Dermis blood vessel endothelial cell (primary cell): ENCODE measurements around the gene POLR1G. TPM values are rescaled to one million over a fixed set of nuclear protein-coding genes. Genes with fewer than 3 reads are reported as not detected.
A peak's percentile ranks its signal among the peaks of the same experiment; 100 is the strongest.

Source experiments
- DNase-seq: peaks from one replicate; pipeline ENCODE4 v3.0.0; 2010
- total RNA-seq: library from RNA; depleted of rRNA; stranded (reverse); fragments of >200 nt; gene quantifications from 2 replicates; pipeline ENCODE4 v1.2.3, GENCODE V29; 2014

Gene POLR1G
- total RNA-seq, 1 donor from 2014 or later, result 9.5 TPM

GRCh38 chr19:45446295-45446694, 39.9 kb downstream of the POLR1G start:
- peak; percentile 76 for DNase-seq

- no peak for DNase-seq
Measured at GRCh38 chr19:45446944-45447343, 40.5 kb downstream of the POLR1G start.

DNA sequence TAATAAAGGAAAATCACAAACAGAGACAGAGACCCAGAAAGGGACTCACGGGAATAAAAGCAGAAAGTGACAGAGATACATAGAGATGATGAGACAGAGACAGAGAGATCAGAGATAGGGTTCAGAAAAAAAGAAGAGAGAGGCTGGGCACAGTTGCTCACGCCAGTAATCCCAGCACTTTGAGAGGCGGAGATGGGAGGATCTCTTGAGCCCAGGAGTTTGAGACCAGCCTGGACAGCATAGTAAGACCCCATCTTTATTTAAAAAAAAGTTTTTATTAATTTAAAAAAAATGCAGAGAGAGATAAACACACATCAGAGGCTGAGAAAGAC, 41.9 kb downstream of the POLR1G start:
- no peak for DNase-seq

GRCh38 chr19:45448887-45449299, 42.4 kb downstream of the POLR1G start:
- no peak for DNase-seq

- no peak for DNase-seq
Measured at GRCh38 chr19:45450012-45450333, 43.5 kb downstream of the POLR1G start.

DNA sequence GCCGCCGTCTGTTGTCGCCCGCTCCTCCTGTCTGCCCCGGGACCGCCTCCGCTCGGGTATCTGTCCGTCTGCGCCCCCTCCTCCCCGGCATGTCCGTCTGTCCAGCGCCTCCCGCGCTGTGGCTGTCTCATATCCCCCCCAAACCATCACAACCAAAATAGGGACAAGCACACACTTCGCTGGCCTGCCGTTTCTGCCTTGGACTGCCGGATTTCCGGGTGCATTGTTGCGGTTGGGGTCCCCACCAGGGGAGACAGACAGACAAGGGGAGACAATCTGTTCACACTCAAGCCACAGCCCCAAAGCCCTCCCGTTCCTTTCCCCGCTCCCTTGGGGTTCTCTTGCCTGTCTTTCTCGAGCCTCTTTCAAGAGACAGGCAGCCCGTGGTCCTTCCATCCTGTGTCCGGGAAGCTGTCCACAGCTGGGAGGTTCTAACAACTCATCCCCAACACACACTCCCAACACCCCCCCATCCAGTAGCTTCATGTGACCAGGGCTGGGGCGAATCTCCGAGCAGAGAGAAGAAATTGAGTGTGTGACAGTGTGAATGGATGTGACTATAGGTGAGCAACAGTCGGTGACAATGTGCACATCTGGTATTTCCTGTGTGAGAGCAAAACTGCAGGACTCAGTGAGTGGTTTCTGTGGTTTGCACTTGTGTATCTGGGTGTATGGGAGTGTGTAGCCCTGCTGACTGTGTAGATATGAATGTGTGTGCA, 44.8 kb downstream of the POLR1G start:
- peak; percentile 51 for DNase-seq

- no peak for DNase-seq
Measured at GRCh38 chr19:45451850-45452387, 45.5 kb downstream of the POLR1G start.

DNA sequence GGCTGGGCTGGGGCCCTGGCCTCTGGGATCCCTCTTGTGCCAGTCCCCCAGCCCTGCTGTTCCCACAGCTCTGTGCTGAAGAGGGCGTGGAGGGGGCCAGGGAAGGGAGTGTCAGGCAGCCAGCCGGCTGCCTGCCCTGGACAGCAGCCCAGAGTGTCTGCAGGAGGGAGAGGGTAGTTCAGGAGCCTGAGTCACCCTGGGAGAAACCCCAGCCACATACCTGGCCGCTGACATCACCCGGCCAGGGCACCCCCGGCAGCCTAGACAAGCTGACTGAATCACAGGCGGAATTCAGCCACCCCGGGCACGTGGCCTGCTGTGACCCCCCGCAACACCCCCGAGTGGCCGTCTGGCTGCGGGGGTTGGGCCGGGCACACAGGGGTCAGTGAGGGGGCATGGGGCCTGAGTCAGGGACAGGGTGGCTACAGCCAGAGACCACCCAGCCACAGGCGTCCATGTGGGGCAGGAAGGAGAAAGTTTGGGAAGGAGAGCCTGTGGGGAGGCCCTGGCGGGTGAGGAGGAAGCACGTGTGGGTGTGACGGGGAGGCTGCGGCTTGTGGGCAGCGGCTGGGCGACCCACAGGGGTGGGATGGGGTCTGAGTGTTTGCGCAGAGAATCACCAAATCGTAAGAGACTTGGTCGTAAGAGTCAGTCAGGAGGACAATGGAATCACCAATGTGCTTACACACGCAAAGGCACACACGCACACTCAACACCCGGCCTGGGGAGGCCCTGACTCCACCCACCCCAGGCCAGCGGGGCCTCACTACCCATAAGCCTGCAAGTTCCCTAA, 49.5 kb downstream of the POLR1G start:
- peak; percentile 98 for DNase-seq

DNA sequence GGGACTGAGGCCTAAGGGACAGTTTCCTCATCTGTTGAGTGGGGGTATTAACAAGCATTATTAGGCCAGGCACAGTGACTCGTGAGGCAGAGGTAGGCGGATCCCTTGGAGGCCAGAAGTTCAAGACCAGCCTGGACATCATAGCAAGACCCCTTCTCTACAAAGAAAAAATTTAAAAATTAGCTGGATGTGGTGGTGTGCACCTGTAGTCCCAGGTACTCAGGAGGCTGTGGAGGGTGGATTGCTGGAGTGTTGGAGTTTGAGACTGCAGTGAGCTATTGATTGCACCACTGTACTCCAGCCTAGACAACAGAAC, 50.0 kb downstream of the POLR1G start:
- no peak for DNase-seq

- no peak for DNase-seq
Measured at GRCh38 chr19:45457776-45458175, 51.3 kb downstream of the POLR1G start.

Other genes with a start within 250 kb of the POLR1G start
- gene NKPD1, start 245.7 kb upstream of the POLR1G start, total RNA-seq, result 0.34 and 0.37 TPM in 2 replicates
- 8.8 and 36.8 TPM in 2 replicates for gene TRAPPC6A, start 228.4 kb upstream of the POLR1G start, total RNA-seq
- gene BLOC1S3, start 227.9 kb upstream of the POLR1G start, total RNA-seq, result 8.3 and 10.0 TPM in 2 replicates
- 1.7 and 3.1 TPM in 2 replicates for gene EXOC3L2, start 161.2 kb upstream of the POLR1G start, total RNA-seq
- 14.0 and 32.1 TPM in 2 replicates for gene MARK4, start 155.4 kb upstream of the POLR1G start, total RNA-seq
- gene CKM, start 83.8 kb upstream of the POLR1G start, total RNA-seq, result not detected in 2 replicates
- 0.17 and 0.60 TPM in 2 replicates for gene KLC3, start 65.9 kb upstream of the POLR1G start, total RNA-seq
- 16.3 and 24.5 TPM in 2 replicates for gene ERCC2, start 36.1 kb upstream of the POLR1G start, total RNA-seq
- 10.9 and 21.0 TPM in 2 replicates for gene PPP1R13L, start 1.6 kb upstream of the POLR1G start, total RNA-seq
- gene ERCC1, start 17.3 kb downstream of the POLR1G start, total RNA-seq, result 56.5 and 63.1 TPM in 2 replicates
- gene FOSB, start 61.4 kb downstream of the POLR1G start, total RNA-seq, result 0.65 and 23.8 TPM in 2 replicates
- 9.0 and 10.2 TPM in 2 replicates for gene RTN2, start 90.4 kb downstream of the POLR1G start, total RNA-seq
- 0.60 and 1.5 TPM in 2 replicates for gene PPM1N, start 91.8 kb downstream of the POLR1G start, total RNA-seq
- gene VASP, start 100.8 kb downstream of the POLR1G start, total RNA-seq, result 93.9 and 101 TPM in 2 replicates
- gene OPA3, start 178.2 kb downstream of the POLR1G start, total RNA-seq, result 5.1 and 9.4 TPM in 2 replicates
- 3.2 and 5.0 TPM in 2 replicates for gene GPR4, start 195.6 kb downstream of the POLR1G start, total RNA-seq
- 18.9 and 26.1 TPM in 2 replicates for gene EML2, start 232.8 kb downstream of the POLR1G start, total RNA-seq